GM12872 (cell line): Measurements from ENCODE around the gene RRP12.

ENCODE experiments used
- TF ChIP-seq, protein P1 (sequence below): IDR thresholded peaks from 3 replicates; pipeline ENCODE4 v1.5.1; 2011; ENCODE audit warnings: low read depth, mild to moderate bottlenecking, low read length, moderate library complexity; ENCODE audit not compliant: insufficient read depth

Gene RRP12

DNA sequence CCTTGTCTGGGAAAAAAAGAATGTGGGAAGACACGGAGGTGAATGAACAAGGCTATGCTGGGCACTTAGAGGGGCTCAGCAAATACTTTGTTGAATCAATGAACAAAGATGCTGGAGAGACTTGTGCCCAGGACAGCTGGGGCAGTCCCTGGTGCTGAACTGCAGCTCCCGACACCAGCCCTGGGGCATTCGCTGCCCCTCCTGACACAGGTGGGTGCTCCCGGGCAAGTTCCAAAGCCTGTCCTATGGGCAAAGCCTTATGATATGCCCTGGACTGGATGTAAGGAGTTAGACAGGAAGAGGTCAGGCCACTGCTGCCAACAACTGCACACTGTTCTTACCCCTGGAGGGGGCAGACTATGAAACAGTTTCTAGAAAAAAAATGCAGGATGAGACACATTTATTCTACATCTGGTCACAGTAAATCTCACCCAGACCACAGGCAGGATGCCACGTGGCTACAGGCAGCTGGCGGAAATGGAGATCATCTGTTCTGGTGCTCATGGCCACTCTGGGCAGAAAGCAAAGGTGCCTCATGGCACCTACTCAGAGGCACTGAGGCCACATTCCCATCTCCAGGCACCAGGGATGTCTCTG, 44.7 kb downstream of the RRP12 start:
- TF ChIP-seq, protein P1, sequence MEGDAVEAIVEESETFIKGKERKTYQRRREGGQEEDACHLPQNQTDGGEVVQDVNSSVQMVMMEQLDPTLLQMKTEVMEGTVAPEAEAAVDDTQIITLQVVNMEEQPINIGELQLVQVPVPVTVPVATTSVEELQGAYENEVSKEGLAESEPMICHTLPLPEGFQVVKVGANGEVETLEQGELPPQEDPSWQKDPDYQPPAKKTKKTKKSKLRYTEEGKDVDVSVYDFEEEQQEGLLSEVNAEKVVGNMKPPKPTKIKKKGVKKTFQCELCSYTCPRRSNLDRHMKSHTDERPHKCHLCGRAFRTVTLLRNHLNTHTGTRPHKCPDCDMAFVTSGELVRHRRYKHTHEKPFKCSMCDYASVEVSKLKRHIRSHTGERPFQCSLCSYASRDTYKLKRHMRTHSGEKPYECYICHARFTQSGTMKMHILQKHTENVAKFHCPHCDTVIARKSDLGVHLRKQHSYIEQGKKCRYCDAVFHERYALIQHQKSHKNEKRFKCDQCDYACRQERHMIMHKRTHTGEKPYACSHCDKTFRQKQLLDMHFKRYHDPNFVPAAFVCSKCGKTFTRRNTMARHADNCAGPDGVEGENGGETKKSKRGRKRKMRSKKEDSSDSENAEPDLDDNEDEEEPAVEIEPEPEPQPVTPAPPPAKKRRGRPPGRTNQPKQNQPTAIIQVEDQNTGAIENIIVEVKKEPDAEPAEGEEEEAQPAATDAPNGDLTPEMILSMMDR: no peak

DNA sequence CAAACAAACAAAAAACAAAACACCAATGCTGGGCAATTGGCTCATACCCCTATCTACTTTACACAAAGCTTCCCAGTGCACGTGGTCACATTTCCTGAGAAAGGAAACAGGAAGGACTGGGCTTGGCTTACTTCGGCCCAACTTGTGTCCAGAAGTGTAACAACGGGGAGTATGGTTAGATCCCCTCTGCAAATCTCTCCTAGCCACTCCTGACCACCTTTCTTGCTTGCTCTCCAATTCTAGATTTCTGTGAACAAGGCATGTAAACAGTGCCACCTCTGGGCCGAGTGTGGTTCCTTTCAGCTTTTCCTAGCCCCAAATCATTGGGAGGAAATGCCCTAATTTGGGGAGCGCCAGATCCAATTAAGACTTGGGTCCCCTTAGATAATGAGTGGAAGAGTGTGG, 45.6 kb downstream of the RRP12 start:
- TF ChIP-seq, protein P1: 0 out of 3 replicates have a peak, but pooled peaks have one; percentile 25

DNA sequence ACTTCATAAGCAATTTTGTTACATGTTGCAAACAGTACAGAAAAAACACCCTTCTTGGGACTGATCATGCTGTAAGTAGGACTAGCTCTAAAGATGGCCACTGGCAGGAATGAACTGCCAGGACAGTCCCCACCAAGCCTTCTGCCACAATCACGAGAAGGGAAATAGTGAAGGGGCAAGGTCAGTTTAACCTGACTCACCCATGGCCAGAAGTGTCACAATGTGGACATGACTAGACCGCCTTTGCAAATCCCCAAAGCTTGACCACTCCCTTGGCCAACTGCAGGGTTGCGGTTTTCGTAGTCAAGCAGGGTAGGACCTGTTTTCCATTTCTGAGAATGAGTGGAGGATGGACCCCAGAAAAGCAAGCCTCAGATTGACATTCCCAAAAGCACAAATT, 47.2 kb downstream of the RRP12 start:
- TF ChIP-seq, protein P1: no peak

DNA sequence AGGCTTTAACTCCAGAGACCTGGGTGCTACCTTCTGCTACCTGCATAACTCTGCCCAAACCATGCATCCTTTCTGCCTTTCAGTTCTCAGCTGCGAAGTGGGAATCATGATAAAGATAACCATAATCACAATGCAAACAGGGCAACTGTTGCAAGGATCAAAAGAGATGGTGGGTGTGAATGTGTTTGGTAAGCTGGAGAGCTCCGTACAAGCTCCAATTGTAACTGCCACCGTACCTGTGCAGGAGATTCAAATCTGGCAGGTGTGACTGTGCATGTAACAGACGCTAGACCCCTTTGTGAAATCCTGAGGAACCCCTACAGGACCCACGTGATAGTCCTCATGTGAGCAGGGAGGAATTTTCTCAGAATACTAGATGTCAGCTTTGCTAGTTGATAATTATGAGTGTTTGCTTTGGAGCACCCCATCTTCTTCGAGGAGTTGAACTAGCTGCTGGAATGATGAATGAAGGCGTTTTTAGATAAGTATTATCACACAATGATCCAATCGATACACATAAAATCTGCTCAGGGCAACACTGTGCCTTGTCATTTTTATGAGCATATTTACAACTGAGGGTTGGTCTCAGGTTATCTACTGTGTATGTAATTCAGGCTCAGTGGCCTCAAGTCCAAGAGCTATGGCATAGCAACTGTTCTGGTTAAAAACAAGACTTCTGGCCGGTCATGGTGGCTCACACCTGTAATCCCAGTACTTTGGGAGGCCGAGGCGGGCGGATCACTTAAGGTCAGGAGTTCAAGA, 51.2 kb downstream of the RRP12 start:
- TF ChIP-seq, protein P1: no peak

DNA sequence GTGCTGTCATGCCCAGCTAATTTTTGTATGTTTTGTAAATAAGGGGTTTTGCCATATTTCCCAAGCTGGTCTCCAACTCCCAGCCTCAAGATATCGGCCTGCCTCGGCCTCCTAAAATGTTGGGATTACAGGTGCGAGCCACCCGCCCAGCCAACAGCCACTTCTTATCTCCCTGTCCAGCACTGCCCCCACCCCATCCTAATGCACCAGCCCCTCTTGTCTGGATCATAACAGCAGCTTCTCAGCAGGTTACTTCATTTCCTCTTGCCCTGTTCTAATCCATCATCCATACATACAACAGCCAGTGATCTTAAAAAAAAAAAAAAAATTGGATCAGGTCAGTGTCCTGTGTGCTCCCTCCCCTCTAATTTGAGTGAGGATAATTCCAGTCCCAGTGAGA, 53.8 kb downstream of the RRP12 start:
- TF ChIP-seq, protein P1: no peak

DNA sequence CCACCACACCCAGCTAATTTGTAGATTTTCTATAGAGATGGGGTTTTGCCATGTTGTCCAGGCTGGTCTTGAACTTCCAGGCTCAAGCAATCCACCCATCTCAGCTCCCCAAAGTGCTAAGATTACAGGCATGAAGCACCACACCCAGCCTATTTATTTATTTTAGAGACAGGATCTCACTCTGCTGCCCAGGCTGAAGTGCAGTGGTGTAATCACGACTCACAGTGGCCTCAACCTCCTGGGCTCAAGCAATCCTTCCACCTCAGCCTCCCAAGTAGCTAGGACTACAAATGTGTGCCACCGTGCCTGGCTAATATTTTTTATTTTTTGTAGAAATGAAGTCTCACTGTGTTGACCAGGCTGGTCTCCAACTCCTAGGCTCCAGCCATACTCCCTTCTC, 59.7 kb downstream of the RRP12 start:
- TF ChIP-seq, protein P1: no peak

DNA sequence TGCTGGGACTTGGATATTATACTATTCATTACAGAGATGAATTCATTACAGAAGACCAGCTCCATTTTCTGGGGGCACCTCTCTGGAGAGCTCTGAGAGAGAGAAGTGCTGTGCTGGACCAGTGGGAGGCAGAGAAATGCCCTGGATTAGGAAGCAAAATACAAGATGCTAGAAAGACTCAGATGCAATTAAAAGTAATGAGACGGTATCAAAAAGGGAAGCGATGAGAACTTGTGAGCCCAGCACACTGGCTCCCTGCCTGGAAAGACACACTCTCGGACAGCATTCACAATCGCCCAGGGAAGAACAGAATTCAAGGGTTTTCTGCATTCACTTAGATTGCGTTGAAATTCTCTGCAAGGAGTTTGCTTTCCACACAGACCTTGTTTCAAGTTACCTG, 63.1 kb downstream of the RRP12 start:
- TF ChIP-seq, protein P1: no peak
